Cardiac fibroblast (primary cell): ENCODE measurements around the gene BANF2.

Experiments
- DNase-seq, 2 donors: peaks; one replicate each; pipeline versions ENCODE4 v3.0.0 to v3.0.0-alpha.2; 2010; ENCODE audit warnings: low read depth in 2 of 2
- H3K4me3 ChIP-seq, 2 donors: replicated peaks in 1 of 2; 1 replicate in 1 of 2; 2 replicates in 1 of 2; pipeline ENCODE4 v1.5.1; 2011; ENCODE audit warnings: low read depth in 2 of 2, low read length in 2 of 2, mild to moderate bottlenecking in 2 of 2, moderate library complexity in 1 of 2
- CTCF ChIP-seq: IDR thresholded peaks from one replicate; pipeline ENCODE4 v1.5.1; 2011; ENCODE audit warnings: low read depth, mild to moderate bottlenecking, low read length, inconsistent platforms

BANF2 gene

GRCh38 chr20:17732907-17733521 is 33.2 kb downstream of the BANF2 start:
- H3K4me3 ChIP-seq = no peak overlapping the region
- TF ChIP-seq CTCF = no peak
- DNase-seq = no peak

- no peak for TF ChIP-seq CTCF
- DNase-seq = no peak
- no peak overlapping the region for H3K4me3 ChIP-seq
These were observed 34.1 kb downstream of the BANF2 start for GRCh38 chr20:17733767-17734304.

GRCh38 chr20:17734374-17734773 is 34.6 kb downstream of the BANF2 start:
- H3K4me3 ChIP-seq = no peak overlapping the region
- DNase-seq = no peak
- TF ChIP-seq CTCF = no peak

GRCh38 chr20:17735206-17735804 is 35.5 kb downstream of the BANF2 start:
- H3K4me3 ChIP-seq = no peak overlapping the region
- DNase-seq = peak; percentile 47 to 57
- no peak for TF ChIP-seq CTCF

DNA sequence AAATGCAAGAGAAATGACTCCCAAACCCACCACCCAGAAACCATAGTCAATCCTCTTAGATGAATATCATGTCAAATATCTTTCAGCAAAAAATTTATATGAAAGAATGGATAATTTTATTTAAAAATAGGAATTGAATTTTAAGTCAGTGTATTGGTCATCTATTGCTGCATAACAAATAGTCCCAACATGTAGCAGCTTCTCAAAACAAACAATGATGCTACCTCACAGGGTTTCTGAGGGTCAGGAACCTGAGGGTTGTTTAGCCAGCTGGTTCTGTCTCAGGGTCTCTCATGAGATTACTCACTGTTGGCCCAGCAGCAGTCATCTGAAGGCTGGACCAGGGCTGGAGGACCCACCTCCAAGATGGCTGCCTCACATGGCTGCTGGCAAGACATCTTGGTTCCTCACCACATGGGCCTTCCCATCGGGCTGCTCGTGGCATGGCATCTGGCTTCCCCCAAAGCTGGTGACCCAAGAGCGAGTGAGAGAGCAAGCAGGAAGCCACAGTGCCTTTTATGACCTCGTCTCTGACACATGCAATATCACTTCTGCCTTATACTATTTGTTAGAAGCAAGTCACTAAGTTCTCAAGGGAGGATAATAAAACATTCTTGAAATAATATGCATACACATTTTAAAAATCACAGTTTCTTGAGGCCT is 36.3 kb downstream of the BANF2 start:
- no peak overlapping the region for H3K4me3 ChIP-seq
- peak in 1 of 2 donors; percentile 45 for DNase-seq
- TF ChIP-seq CTCF = no peak

DNA sequence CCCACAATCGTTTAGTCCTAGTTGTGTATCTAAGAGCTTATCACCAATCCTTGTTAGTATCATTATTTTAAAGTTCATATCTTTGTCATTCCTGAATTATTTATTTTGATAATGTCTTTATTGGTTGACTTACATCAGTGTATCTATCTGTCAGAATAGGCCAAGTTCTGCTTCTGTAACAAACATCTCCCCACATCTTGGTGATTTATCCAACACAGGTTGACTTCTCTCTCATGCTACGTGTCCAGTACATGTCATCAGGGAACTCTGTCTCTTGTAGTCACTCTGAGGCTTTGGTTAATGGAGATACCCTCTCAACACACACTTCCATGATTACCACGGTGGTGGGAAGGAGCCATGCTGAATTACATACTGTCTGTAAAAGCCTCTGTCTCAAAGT is 38.4 kb downstream of the BANF2 start:
- H3K4me3 ChIP-seq = no peak overlapping the region
- no peak for TF ChIP-seq CTCF
- DNase-seq = no peak
